GM23338 (cell line): ENCODE results near the gene BCAS1. TPM values are rescaled to one million over a fixed set of nuclear protein-coding genes. Genes with fewer than 3 reads are reported as not detected.

ENCODE experiments used
- ATAC-seq: fragments of 200-7000 bp; cut with Tn5 transposase; 3 replicates; pipeline ENCODE4 v1.9.1; 2020
- DNase-seq: peaks from one replicate; pipeline ENCODE4 v3.0.0-alpha.2; 2015; ENCODE audit warnings: low spot score
- H2AFZ ChIP-seq: fragments of 200-600 bp; sonication (generic); 2 replicates; pipeline ENCODE4 v1.8.0; 2016; ENCODE audit warnings: antibody characterized with exemption, mild to moderate bottlenecking, moderate library complexity
- H3F3A ChIP-seq: fragments of 200-600 bp; sonication (generic); replicated peaks from 2 replicates; pipeline ENCODE4 v1.8.0; 2017; ENCODE audit warnings: antibody characterized with exemption, mixed run types, low read depth
- H3K27ac ChIP-seq: fragments of 200-600 bp; sonication (generic); 2 replicates; pipeline ENCODE4 v1.6.1; 2016; ENCODE audit warnings: low read depth
- H3K27me3 ChIP-seq: fragments of 200-600 bp; sonication (generic); 2 replicates; pipeline ENCODE4 v1.8.0; 2016; ENCODE audit warnings: mild to moderate bottlenecking, mixed run types, moderate library complexity; ENCODE audit not compliant: insufficient read depth
- H3K36me3 ChIP-seq: fragments of 200-600 bp; sonication (generic); 2 replicates; pipeline ENCODE4 v1.8.0; 2016; ENCODE audit warnings: mild to moderate bottlenecking; ENCODE audit not compliant: insufficient read depth
- H3K4me1 ChIP-seq: fragments of 200-600 bp; sonication (generic); 2 replicates; pipeline ENCODE4 v1.8.0; 2016; ENCODE audit warnings: mild to moderate bottlenecking, moderate library complexity; ENCODE audit not compliant: insufficient read depth
- H3K4me2 ChIP-seq: fragments of 200-600 bp; sonication (generic); 2 replicates; pipeline ENCODE4 v1.7.1; 2017; ENCODE audit warnings: mixed run types
- H3K4me3 ChIP-seq: fragments of 200-600 bp; sonication (generic); 2 replicates; pipeline ENCODE4 v1.6.1; 2016; ENCODE audit warnings: mixed run types
- H3K79me2 ChIP-seq: fragments of 200-600 bp; sonication (generic); replicated peaks from 2 replicates; pipeline ENCODE4 v1.8.0; 2017; ENCODE audit warnings: mild to moderate bottlenecking; ENCODE audit not compliant: insufficient read depth
- H3K9me2 ChIP-seq: fragments of 200-600 bp; sonication (generic); 2 replicates; pipeline ENCODE4 v1.8.0; 2017; ENCODE audit not compliant: insufficient read depth
- H4K20me1 ChIP-seq: fragments of 200-600 bp; sonication (generic); replicated peaks from 2 replicates; pipeline ENCODE4 v1.8.0; 2017; ENCODE audit warnings: mild to moderate bottlenecking; ENCODE audit not compliant: insufficient read depth
- H3K27ac Mint-ChIP-seq: 2 replicates; pipeline ENCODE4 v1.8.0; 2020; ENCODE audit warnings: inconsistent platforms, mild to moderate bottlenecking, moderate library complexity, mixed read lengths
- H3K27me3 Mint-ChIP-seq: 3 replicates; pipeline ENCODE4 v1.8.0; 2022; ENCODE audit warnings: low read depth, mild to moderate bottlenecking, moderate library complexity, mixed read lengths, inconsistent platforms; ENCODE audit not compliant: insufficient read depth, poor library complexity
- H3K36me3 Mint-ChIP-seq: 3 replicates; pipeline ENCODE4 v1.8.0; 2021; ENCODE audit warnings: low read depth, mild to moderate bottlenecking, inconsistent platforms, moderate library complexity, mixed read lengths
- H3K4me1 Mint-ChIP-seq: 3 replicates; pipeline ENCODE4 v1.8.0; 2020; ENCODE audit warnings: mild to moderate bottlenecking, inconsistent platforms, mixed read lengths
- H3K4me3 Mint-ChIP-seq: 3 replicates; pipeline ENCODE4 v1.8.0; 2021; ENCODE audit warnings: moderate library complexity, mild to moderate bottlenecking, inconsistent platforms, mixed read lengths
- H3K9me3 Mint-ChIP-seq: 3 replicates; pipeline ENCODE4 v1.8.0; 2020; ENCODE audit warnings: moderate library complexity, mild to moderate bottlenecking, inconsistent platforms, mixed read lengths
- CREB1 ChIP-seq: fragments of 250-450 bp; sonication (Bioruptor Pico); IDR thresholded peaks from 2 replicates; pipeline ENCODE4 v1.5.0; 2020; ENCODE audit warnings: low read depth, mild to moderate bottlenecking, moderate library complexity
- CTCF ChIP-seq, 2 experiments: fragments of 200-600 bp in 1 of 2; sonication (generic) in 1 of 2; conservative IDR thresholded peaks; 2 replicates each; pipeline versions ENCODE4 v1.5.1 to v1.6.1; 2016 to 2017; ENCODE audit warnings: antibody characterized with exemption in 2 of 2, low read depth in 2 of 2, mild to moderate bottlenecking in 2 of 2, moderate library complexity in 1 of 2
- ETS1 ChIP-seq: IDR thresholded peaks from 2 replicates; pipeline ENCODE4 v1.6.1; 2016; ENCODE audit warnings: antibody characterized with exemption
- EZH2 ChIP-seq: fragments of 200-600 bp; sonication (generic); IDR thresholded peaks from one replicate; pipeline ENCODE4 v1.8.0; 2017; ENCODE audit warnings: antibody characterized with exemption, mild to moderate bottlenecking, low read depth; ENCODE audit not compliant: unreplicated experiment
- EZH2phosphoT487 ChIP-seq: fragments of 200-600 bp; sonication (generic); IDR thresholded peaks from one replicate; pipeline ENCODE4 v1.8.1; 2018; ENCODE audit warnings: antibody characterized with exemption; ENCODE audit not compliant: unreplicated experiment
- JUNB ChIP-seq: IDR thresholded peaks from one replicate; pipeline ENCODE4 v1.6.1; 2016; ENCODE audit warnings: antibody characterized with exemption; ENCODE audit not compliant: unreplicated experiment
- REST ChIP-seq: IDR thresholded peaks from one replicate; pipeline ENCODE4 v1.6.1; 2018; ENCODE audit warnings: antibody characterized with exemption; ENCODE audit not compliant: unreplicated experiment
- ZNF331 ChIP-seq: fragments of 250-450 bp; sonication (Bioruptor Pico); IDR thresholded peaks from 2 replicates; pipeline ENCODE4 v1.5.0; 2020; ENCODE audit warnings: low read depth, mild to moderate bottlenecking, moderate library complexity
- ZNF462 ChIP-seq: fragments of 250-450 bp; sonication (Bioruptor Pico); IDR thresholded peaks from 2 replicates; pipeline ENCODE4 v1.5.0; 2020; ENCODE audit warnings: mild to moderate bottlenecking, moderate library complexity
- polyA plus RNA-seq: library from polyadenylated mRNA; unstranded; fragments of >200 nt; fragmentation: Nextera tagmentation; extraction: Ambion mirVana; gene quantifications from 2 replicates; pipeline ENCODE4 v1.2.1, GENCODE V29; 2016
- total RNA-seq: library from RNA; depleted of rRNA; stranded (reverse); fragments of >200 nt; shearing (Covaris generic); gene quantifications from 2 replicates; pipeline ENCODE4 v1.2.3, GENCODE V29; 2014

BCAS1 gene
- total and polyA plus RNA-seq, 2 experiments from 2014 or later: 0.17 to 0.19 TPM

GRCh38 chr20:53905820-53906191 is 164.6 kb downstream of the BCAS1 start:
- H3K27me3 ChIP-seq: no peaks in the 10 kb centered on the region
- no peaks in the 10 kb centered on the region; the same call in 1 of the 2 replicates for H3F3A ChIP-seq
- no peak overlapping the region for H3K27ac ChIP-seq
- Mint-ChIP-seq H3K36me3 (peaks cover 5% of the 10 kb centered on the region), H3K4me1 (peaks cover 16% of the 10 kb centered on the region), H3K27ac (no peak overlapping the region), H3K4me3 (no peak overlapping the region), H3K27me3 (peaks cover 8% of the 10 kb centered on the region), H3K9me3 (peaks cover 6% of the 10 kb centered on the region)
- H3K9me2 ChIP-seq: no peaks in the 10 kb centered on the region
- H3K4me2 ChIP-seq: no peak overlapping the region
- H3K79me2 ChIP-seq: no peaks in the 10 kb centered on the region
- H4K20me1 ChIP-seq: no peaks in the 10 kb centered on the region
- ATAC-seq (no peak), DNase-seq (no peak)
- H2AFZ ChIP-seq: no peak overlapping the region
- TF ChIP-seq EZH2phosphoT487 (no peak), REST (no peak), ZNF331 (CRISPR knock-in tag) (no peak), ZNF462 (CRISPR knock-in tag) (no peak), CREB1 (no peak), ETS1 (no peak), CTCF (conservative IDR thresholded peaks at IDR 0.05; ENCODE audit: low read depth in 2 of 2) (no peak), EZH2 (no peak), JUNB (no peak)
- H3K4me3 ChIP-seq: no peak overlapping the region
- peaks cover 25% of the 10 kb centered on the region for H3K4me1 ChIP-seq
- no peaks in the 10 kb centered on the region for H3K36me3 ChIP-seq
